ENCODE measurements around the gene PPEF2. TPM values are rescaled to one million over a fixed set of nuclear protein-coding genes. Genes with fewer than 3 reads are reported as not detected.

PPEF2 gene
- total RNA-seq, 1 donor from 2014 or later: 0.07 TPM

DNA sequence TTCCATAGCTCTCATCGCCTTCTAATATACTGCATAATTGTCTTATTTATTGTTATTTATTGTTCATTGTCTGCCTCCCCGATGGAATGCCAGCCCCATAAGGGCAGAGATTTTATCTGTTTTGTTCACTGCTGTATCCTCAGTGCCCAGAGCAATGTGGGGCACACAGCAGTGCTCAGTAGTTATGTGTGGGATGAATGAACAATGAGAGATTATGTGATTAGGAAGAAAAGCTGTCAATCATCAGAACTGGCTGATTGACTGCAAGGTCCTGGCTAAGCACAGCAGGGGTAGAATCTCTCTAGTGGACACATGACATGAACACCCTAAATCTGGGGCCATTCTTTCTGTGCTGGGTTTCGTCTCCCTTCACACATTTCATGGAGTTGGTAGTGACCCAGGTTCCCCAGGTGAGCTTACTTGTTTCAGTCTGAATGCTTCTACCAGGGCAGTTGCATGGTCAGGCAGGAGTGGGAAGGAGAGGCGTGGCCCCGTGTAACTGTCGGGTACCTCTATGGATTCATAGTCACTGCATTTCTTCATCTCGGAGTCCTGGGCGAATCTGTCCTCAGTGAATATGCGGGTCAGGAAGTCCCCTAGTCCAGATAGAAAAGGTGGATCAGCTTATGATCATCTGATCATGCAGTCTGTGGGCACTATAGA lies 12.6 kb downstream of the PPEF2 start:
- H3K79me2 ChIP-seq (ENCODE audit: low read depth): no peaks in the 10 kb centered on the region
- TF ChIP-seq EZH2phosphoT487 (IDR thresholded peaks at IDR 0.05) (no peak), EZH2 (IDR thresholded peaks at IDR 0.05) (no peak)
- TF ChIP-seq, protein P1, sequence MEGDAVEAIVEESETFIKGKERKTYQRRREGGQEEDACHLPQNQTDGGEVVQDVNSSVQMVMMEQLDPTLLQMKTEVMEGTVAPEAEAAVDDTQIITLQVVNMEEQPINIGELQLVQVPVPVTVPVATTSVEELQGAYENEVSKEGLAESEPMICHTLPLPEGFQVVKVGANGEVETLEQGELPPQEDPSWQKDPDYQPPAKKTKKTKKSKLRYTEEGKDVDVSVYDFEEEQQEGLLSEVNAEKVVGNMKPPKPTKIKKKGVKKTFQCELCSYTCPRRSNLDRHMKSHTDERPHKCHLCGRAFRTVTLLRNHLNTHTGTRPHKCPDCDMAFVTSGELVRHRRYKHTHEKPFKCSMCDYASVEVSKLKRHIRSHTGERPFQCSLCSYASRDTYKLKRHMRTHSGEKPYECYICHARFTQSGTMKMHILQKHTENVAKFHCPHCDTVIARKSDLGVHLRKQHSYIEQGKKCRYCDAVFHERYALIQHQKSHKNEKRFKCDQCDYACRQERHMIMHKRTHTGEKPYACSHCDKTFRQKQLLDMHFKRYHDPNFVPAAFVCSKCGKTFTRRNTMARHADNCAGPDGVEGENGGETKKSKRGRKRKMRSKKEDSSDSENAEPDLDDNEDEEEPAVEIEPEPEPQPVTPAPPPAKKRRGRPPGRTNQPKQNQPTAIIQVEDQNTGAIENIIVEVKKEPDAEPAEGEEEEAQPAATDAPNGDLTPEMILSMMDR (IDR thresholded peaks at IDR 0.05): no peak
- no peaks in the 10 kb centered on the region for H4K20me1 ChIP-seq (ENCODE audit: low read depth)
- H3K9ac ChIP-seq: no peak overlapping the region
- Mint-ChIP-seq H3K4me3 (no peak overlapping the region), H3K27me3 (ENCODE audit: insufficient read depth, low read depth) (peaks cover 4% of the 10 kb centered on the region), H3K9me3 (no peaks in the 10 kb centered on the region), H3K4me1 (peaks cover 7% of the 10 kb centered on the region), H3K36me3 (no peaks in the 10 kb centered on the region), H3K27ac (no peak overlapping the region)
- H2AFZ ChIP-seq (replicated peaks): no peak overlapping the region
- no peak overlapping the region for H3K27ac ChIP-seq
- no peaks in the 10 kb centered on the region for H3K4me1 ChIP-seq
- no peak overlapping the region for H3K4me3 ChIP-seq
- H3K9me3 ChIP-seq (ENCODE audit: low read depth): no peaks in the 10 kb centered on the region
- no peak overlapping the region for H3K4me2 ChIP-seq
- DNase-seq (ENCODE audit: low spot score): no peak
- H3F3A ChIP-seq (ENCODE audit: low read depth): no peaks in the 10 kb centered on the region
- H3K36me3 ChIP-seq: no peaks in the 10 kb centered on the region
- no peaks in the 10 kb centered on the region for H3K27me3 ChIP-seq

DNA sequence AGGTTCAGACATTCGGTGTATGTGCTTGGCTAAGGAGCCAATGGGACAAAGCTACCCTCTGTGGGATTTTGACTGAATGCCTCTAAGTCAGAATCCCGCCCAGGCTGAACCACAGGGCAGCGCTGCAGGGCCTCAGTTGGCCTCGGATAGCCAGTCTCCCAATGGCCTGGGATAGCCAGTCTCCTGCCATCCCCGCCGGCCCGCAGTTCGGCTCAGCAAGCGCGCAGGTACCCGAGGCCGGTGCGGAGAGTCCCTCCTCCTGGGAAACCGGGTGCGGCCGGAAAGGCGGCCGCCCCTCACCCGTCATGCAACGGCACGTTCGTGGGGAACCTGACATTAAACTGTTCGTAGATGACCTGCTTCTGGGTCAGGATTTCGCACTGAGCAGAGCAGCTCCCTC lies 16.1 kb downstream of the PPEF2 start:
- no peaks in the 10 kb centered on the region for H3K79me2 ChIP-seq (ENCODE audit: low read depth)
- H3K4me1 Mint-ChIP-seq: peaks cover 7% of the 10 kb centered on the region
- no peak overlapping the region for H2AFZ ChIP-seq (replicated peaks)
- no peaks in the 10 kb centered on the region for H3K27me3 ChIP-seq
- H3K27ac Mint-ChIP-seq: no peak overlapping the region
- H3K4me3 ChIP-seq: no peak overlapping the region
- H3K9me3 ChIP-seq (ENCODE audit: low read depth): no peaks in the 10 kb centered on the region
- H3K4me1 ChIP-seq: no peaks in the 10 kb centered on the region
- H3K4me3 Mint-ChIP-seq: no peak overlapping the region
- no peak overlapping the region for H3K27ac ChIP-seq
- H3K36me3 ChIP-seq: no peaks in the 10 kb centered on the region
- TF ChIP-seq EZH2 (IDR thresholded peaks at IDR 0.05) (no peak), EZH2phosphoT487 (IDR thresholded peaks at IDR 0.05) (no peak)
- TF ChIP-seq, protein P1 (IDR thresholded peaks at IDR 0.05): no peak
- no peaks in the 10 kb centered on the region for H4K20me1 ChIP-seq (ENCODE audit: low read depth)
- no peaks in the 10 kb centered on the region for H3K36me3 Mint-ChIP-seq
- no peak overlapping the region for H3K9ac ChIP-seq
- H3K4me2 ChIP-seq: no peak overlapping the region
- peaks cover 4% of the 10 kb centered on the region for H3K27me3 Mint-ChIP-seq (ENCODE audit: insufficient read depth, low read depth)
- H3K9me3 Mint-ChIP-seq: no peaks in the 10 kb centered on the region
- H3F3A ChIP-seq (ENCODE audit: low read depth): no peaks in the 10 kb centered on the region
- DNase-seq (ENCODE audit: low spot score): no peak

DNA sequence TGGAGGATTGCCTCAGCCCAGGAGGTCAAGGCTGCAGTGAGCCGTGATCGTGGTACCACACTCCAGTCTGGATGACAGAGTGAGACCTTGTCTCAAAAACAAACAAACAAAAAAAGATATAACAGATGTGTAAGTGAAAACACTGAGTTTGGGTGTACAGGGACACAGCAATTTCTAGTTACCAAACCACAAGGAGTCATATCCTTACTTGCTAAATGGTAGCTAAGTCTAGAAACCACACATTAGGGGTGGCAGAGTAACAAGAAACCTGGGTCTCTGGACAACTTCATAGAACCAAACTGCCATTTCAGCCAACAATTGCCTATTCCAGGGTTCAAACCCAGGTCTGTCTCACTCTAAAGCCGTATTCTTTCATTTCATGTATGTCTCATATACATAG lies 20.8 kb downstream of the PPEF2 start:
- TF ChIP-seq, protein P1 (IDR thresholded peaks at IDR 0.05): no peak
- TF ChIP-seq EZH2 (IDR thresholded peaks at IDR 0.05) (no peak), EZH2phosphoT487 (IDR thresholded peaks at IDR 0.05) (no peak)
- H3K4me2 ChIP-seq: no peak overlapping the region
- H3K4me3 ChIP-seq: no peak overlapping the region
- Mint-ChIP-seq H3K27ac (no peak overlapping the region), H3K36me3 (no peaks in the 10 kb centered on the region), H3K4me3 (no peak overlapping the region), H3K4me1 (peaks cover 24% of the 10 kb centered on the region), H3K27me3 (ENCODE audit: insufficient read depth, low read depth) (no peaks in the 10 kb centered on the region), H3K9me3 (no peaks in the 10 kb centered on the region)
- DNase-seq (ENCODE audit: low spot score): no peak
- H3K9me3 ChIP-seq (ENCODE audit: low read depth): no peaks in the 10 kb centered on the region
- H3K4me1 ChIP-seq: peaks cover 9% of the 10 kb centered on the region
- no peak overlapping the region for H2AFZ ChIP-seq (replicated peaks)
- H3K79me2 ChIP-seq (ENCODE audit: low read depth): no peaks in the 10 kb centered on the region
- peaks cover 5% of the 10 kb centered on the region for H3F3A ChIP-seq (ENCODE audit: low read depth)
- no peaks in the 10 kb centered on the region for H3K36me3 ChIP-seq
- no peaks in the 10 kb centered on the region for H4K20me1 ChIP-seq (ENCODE audit: low read depth)
- H3K9ac ChIP-seq: no peak overlapping the region
- H3K27ac ChIP-seq: no peak overlapping the region
- H3K27me3 ChIP-seq: no peaks in the 10 kb centered on the region

All from neural progenitor cell (in vitro differentiated cells).